Left ventricle myocardium inferior (tissue), 1 donor: ENCODE results near the gene FIS1. TPM values are rescaled to one million over a fixed set of nuclear protein-coding genes. Genes with fewer than 3 reads are reported as not detected.

Experiments used
- DNase-seq: peaks from one replicate; pipeline ENCODE4 v3.0.0-alpha.2; 2020
- H3K27ac ChIP-seq: fragments of 200-600 bp; replicated peaks from 2 replicates; pipeline ENCODE4 v1.8.0; 2021
- H3K27me3 ChIP-seq: fragments of 200-600 bp; 2 replicates; pipeline ENCODE4 v1.8.0; 2021; ENCODE audit warnings: low read depth
- H3K36me3 ChIP-seq: fragments of 200-600 bp; 2 replicates; pipeline ENCODE4 v1.8.0; 2021
- H3K4me1 ChIP-seq: fragments of 200-600 bp; 2 replicates; pipeline ENCODE4 v1.8.0; 2021
- H3K4me3 ChIP-seq: fragments of 200-600 bp; 2 replicates; pipeline ENCODE4 v1.8.0; 2021; ENCODE audit warnings: mild to moderate bottlenecking, moderate library complexity
- H3K9me3 ChIP-seq: fragments of 200-600 bp; replicated peaks from 2 replicates; pipeline ENCODE4 v1.8.0; 2021
- CTCF ChIP-seq: fragments of 200-600 bp; IDR thresholded peaks from 2 replicates; pipeline ENCODE4 v1.8.0; 2021; ENCODE audit warnings: antibody characterized with exemption, mild to moderate bottlenecking, borderline replicate concordance
- intact Hi-C: fragments of 100-400 bp; cut with micrococcal nuclease; formaldehyde crosslinking; loops from one replicate; pipeline ENCODE4 v1.11.0; 2022
- total RNA-seq: library from RNA; stranded (reverse); fragmentation: NEBNext Ultra II Directional; extraction: Animal tissue kit (Norgen Biotek cat#: 25700); gene quantifications from one replicate; pipeline ENCODE4 v1.2.1, GENCODE V29; 2021
- donor health status: DM: no; HTN: yes; CAD: no; lungs with severe emphysema.

The FIS1 gene
- total RNA-seq, 1 donor from 2014 or later, result 322 TPM

- intact Hi-C loops, result no loop called here
- H3K9me3 ChIP-seq, result no peaks in the 10 kb centered on the region
- peaks cover 26% of the 10 kb centered on the region for H3K36me3 ChIP-seq
- peak within 1 kb of the TSS; percentile 47 for H3K4me3 ChIP-seq
- no peaks in the 10 kb centered on the region for H3K27me3 ChIP-seq
- DNase-seq, result peak; percentile 86
- TF ChIP-seq CTCF, result no peak
- H3K27ac ChIP-seq, result peak within 1 kb of the TSS; percentile 87
- H3K4me1 ChIP-seq, result peaks cover 58% of the 10 kb centered on the region
These were observed 7.4 kb downstream of the FIS1 start, which contains the start of gene CLDN15 for GRCh38 chr7:101237206-101238067. CLDN15 (minus strand) TSS chr7:101237802; CDS start chr7:101237581, 221 bp downstream.

GRCh38 chr7:101236292-101236835 is 8.5 kb downstream of the FIS1 start:
- peaks cover 26% of the 10 kb centered on the region for H3K36me3 ChIP-seq
- no peak overlapping the region for H3K27ac ChIP-seq
- peaks cover 60% of the 10 kb centered on the region for H3K4me1 ChIP-seq
- no peak overlapping the region for H3K4me3 ChIP-seq
- TF ChIP-seq CTCF, result no peak
- H3K9me3 ChIP-seq, result no peaks in the 10 kb centered on the region
- no peak for DNase-seq
- intact Hi-C loops, result no loop called here
- H3K27me3 ChIP-seq, result no peaks in the 10 kb centered on the region

GRCh38 chr7:101235522-101235921 is 9.4 kb downstream of the FIS1 start:
- Histone ChIP-seq H3K27me3 (no peaks in the 10 kb centered on the region), H3K9me3 (no peaks in the 10 kb centered on the region), H3K4me1 (peaks cover 59% of the 10 kb centered on the region), H3K27ac (no peak overlapping the region), H3K36me3 (peaks cover 20% of the 10 kb centered on the region), H3K4me3 (no peak overlapping the region)
- DNase-seq, result no peak
- intact Hi-C loops, result no loop called here
- no peak for TF ChIP-seq CTCF

GRCh38 chr7:101235050-101235449 is 9.8 kb downstream of the FIS1 start:
- peak; percentile 39 for TF ChIP-seq CTCF
- Histone ChIP-seq H3K27ac (no peak overlapping the region), H3K4me1 (peaks cover 57% of the 10 kb centered on the region), H3K36me3 (peaks cover 16% of the 10 kb centered on the region), H3K4me3 (no peak overlapping the region), H3K9me3 (no peaks in the 10 kb centered on the region), H3K27me3 (no peaks in the 10 kb centered on the region)
- no peak for DNase-seq
- intact Hi-C loops, result no loop called here

GRCh38 chr7:101234636-101235035 is 10.2 kb downstream of the FIS1 start:
- Histone ChIP-seq H3K27ac (no peak overlapping the region), H3K27me3 (no peaks in the 10 kb centered on the region), H3K36me3 (peaks cover 13% of the 10 kb centered on the region), H3K4me1 (peaks cover 53% of the 10 kb centered on the region), H3K4me3 (no peak overlapping the region), H3K9me3 (no peaks in the 10 kb centered on the region)
- TF ChIP-seq CTCF, result no peak
- no peak for DNase-seq
- intact Hi-C loops, result no loop called here
